ENCODE measurements around the gene SLC2A9. TPM values are rescaled to one million over a fixed set of nuclear protein-coding genes. Genes with fewer than 3 reads are reported as not detected.

The SLC2A9 gene
- total and polyA plus RNA-seq, 2 of the 8 experiments (the other 6 are each of a cell fraction or from before 2014, with no cell fraction given) = 0.20 to 0.26 TPM

DNA sequence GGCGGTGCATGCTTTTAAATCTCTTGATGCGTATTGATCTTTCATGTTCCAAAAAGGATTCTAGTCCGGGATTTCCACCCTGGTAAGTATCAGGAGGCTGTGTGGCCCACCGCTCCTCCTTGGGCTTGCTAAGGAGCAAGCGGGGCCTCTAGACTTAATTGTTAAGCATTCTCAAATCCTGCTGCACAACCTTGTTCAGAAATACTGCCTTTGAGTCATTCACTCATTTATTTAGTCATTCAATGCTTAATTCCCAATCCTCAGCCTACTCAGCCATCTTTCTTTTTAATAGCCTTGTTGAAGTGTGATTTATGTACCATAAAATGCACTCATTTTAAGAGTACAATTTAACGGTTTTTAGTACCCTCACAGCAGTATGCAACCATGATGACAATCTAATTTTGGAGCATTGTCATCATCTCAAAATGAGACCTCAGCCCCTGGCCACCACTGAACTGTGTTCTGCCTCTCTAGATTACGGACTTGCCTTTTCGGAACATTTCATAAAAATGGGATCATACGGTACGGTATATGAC lies 15.6 kb upstream of the SLC2A9 start:
- FAIRE-seq (no peak), DNase-seq (ENCODE audit: low read depth in 1 of 2, low spot score in 2 of 2) (no peak)
- Histone ChIP-seq H3K9me3 (ENCODE audit: insufficient read depth in 2 of 2, low read depth in 1 of 2, low read length in 1 of 2) (no peaks in the 10 kb centered on the region), H2AFZ (ENCODE audit: low read length) (no peak overlapping the region), H3K4me1 (replicated peaks in 1 of 4; ENCODE audit: control insufficient read depth in 3 of 4, insufficient read depth in 4 of 4, low read length in 3 of 4) (no peaks in the 10 kb centered on the region), H3K23me2 (ENCODE audit: low read depth, low read length) (no peaks in the 10 kb centered on the region), H4K8ac (ENCODE audit: extremely low read depth, insufficient read depth, low read length) (no peak overlapping the region), H4K91ac (replicated peaks; ENCODE audit: insufficient read length, low read length) (no peak overlapping the region), H3K18ac (ENCODE audit: extremely low read depth, low read length) (no peak overlapping the region), H3K14ac (ENCODE audit: insufficient read length) (no peak overlapping the region), H3K36me3 (ENCODE audit: control insufficient read depth in 2 of 4, insufficient read depth in 4 of 4, low read length in 3 of 4) (no peaks in the 10 kb centered on the region), H2AK5ac (ENCODE audit: low read depth, low read length) (no peak overlapping the region), H3K4me3 (ENCODE audit: extremely low read depth in 1 of 4, insufficient read depth in 2 of 4, low read depth in 3 of 4, low read length in 4 of 4) (no peak overlapping the region), H3K27me3 (replicated peaks in 1 of 4; ENCODE audit: control insufficient read depth in 3 of 4, extremely low read depth in 1 of 4, insufficient read depth in 3 of 4, low read length in 3 of 4) (no peaks in the 10 kb centered on the region), H4K5ac (ENCODE audit: insufficient read length, low read depth, low read length) (no peak overlapping the region), H3K23ac (ENCODE audit: insufficient read length) (no peak overlapping the region), H2BK20ac (ENCODE audit: low read length) (no peak overlapping the region), H3K79me1 (ENCODE audit: low read depth, low read length) (no peaks in the 10 kb centered on the region), H4K20me1 (replicated peaks in 1 of 2; ENCODE audit: control insufficient read depth in 1 of 2, insufficient read depth in 2 of 2, low read length in 2 of 2) (no peaks in the 10 kb centered on the region), H2BK15ac (ENCODE audit: low read length) (no peak overlapping the region), H3K9ac (replicated peaks in 1 of 4; ENCODE audit: extremely low read depth in 1 of 4, low read depth in 3 of 4, low read length in 3 of 4) (no peak overlapping the region), H3K4me2 (ENCODE audit: insufficient read depth in 1 of 2, low read depth in 2 of 2, low read length in 2 of 2) (no peak overlapping the region), H3K79me2 (ENCODE audit: control insufficient read depth in 1 of 2, insufficient read depth in 2 of 2, low read length in 2 of 2) (no peaks in the 10 kb centered on the region), H2BK12ac (ENCODE audit: low read depth, low read length) (no peak overlapping the region), H2BK5ac (ENCODE audit: low read depth, low read length) (no peak overlapping the region), H3K27ac (ENCODE audit: low read depth, low read length) (no peak overlapping the region), H3K56ac (replicated peaks; ENCODE audit: insufficient read length, low read depth, low read length) (no peak overlapping the region), H3K4ac (replicated peaks; ENCODE audit: insufficient read length, low read depth, low read length) (no peak overlapping the region), H2BK120ac (replicated peaks; ENCODE audit: low read depth, low read length) (no peak overlapping the region)
- WGBS, 2 experiments (ENCODE audit: extremely low coverage in 1 of 2, insufficient coverage in 1 of 2, insufficient read length in 1 of 2, insufficient replicate concordance in 2 of 2, low coverage in 1 of 2, low lambda C conversion rate in 2 of 2, missing lambda C conversion rate in 1 of 2) = 85% methylated on average over 10 of the region's 10 CpGs; no CpG with 5 or more reads in 1 of the 2 experiments
- ChIA-PET CTCF (ENCODE audit: partially characterized antibody) (no interaction called here), POLR2A (ENCODE audit: partially characterized antibody) (no interaction called here)
- TF ChIP-seq SIN3A (conservative IDR thresholded peaks at IDR 0.05 in 1 of 2, IDR thresholded peaks at IDR 0.05 in 1 of 2; ENCODE audit: low read depth in 1 of 2, low read length in 2 of 2) (no peak), EZH2 (IDR thresholded peaks at IDR 0.05; ENCODE audit: low read depth, low read length, severe bottlenecking) (no peak), TEAD4 (IDR thresholded peaks at IDR 0.05; ENCODE audit: low read depth, low read length) (no peak), POLR2AphosphoS5 (IDR thresholded peaks at IDR 0.05; ENCODE audit: low read depth, low read length) (no peak), SP1 (IDR thresholded peaks at IDR 0.05; ENCODE audit: low read depth, low read length) (no peak), POLR2A (IDR thresholded peaks at IDR 0.05; ENCODE audit: control extremely low read depth in 1 of 2, low read depth in 2 of 2, low read length in 2 of 2) (no peak)
